SK-N-SH treated with all-trans-retinoic acid at 6 μM for 48 hours (cell line): Measurements from ENCODE around the gene GLI2.

ENCODE experiments used
- ARNTL ChIP-seq: fragments of 450-650 bp; formaldehyde crosslinking; IDR thresholded peaks from 2 replicates; pipeline ENCODE4 v1.5.0; 2020; ENCODE audit warnings: low read depth, mild to moderate bottlenecking, moderate library complexity, borderline replicate concordance
- OSR1 ChIP-seq: fragments of 250-450 bp; sonication (Bioruptor Pico); IDR thresholded peaks from 2 replicates; pipeline ENCODE4 v1.8.0; 2022; ENCODE audit warnings: moderate library complexity, mild to moderate bottlenecking, inconsistent platforms
- RARB ChIP-seq: fragments of 250-450 bp; sonication (Bioruptor Pico); IDR thresholded peaks from 2 replicates; pipeline ENCODE4 v1.8.0; 2021; ENCODE audit warnings: mild to moderate bottlenecking, moderate library complexity
- SNAI2 ChIP-seq: fragments of 250-450 bp; sonication (Bioruptor Pico); IDR thresholded peaks from 2 replicates; pipeline ENCODE4 v1.5.0; 2020; ENCODE audit warnings: mild to moderate bottlenecking, moderate library complexity
- TOX ChIP-seq: fragments of 250-450 bp; sonication (Bioruptor Pico); IDR thresholded peaks from 2 replicates; pipeline ENCODE4 v1.8.0; 2021; ENCODE audit warnings: mild to moderate bottlenecking, moderate library complexity, borderline replicate concordance
- ZC3H10 ChIP-seq: fragments of 250-450 bp; sonication (Bioruptor Pico); IDR thresholded peaks from 2 replicates; pipeline ENCODE4 v1.5.1; 2021; ENCODE audit warnings: mild to moderate bottlenecking, moderate library complexity
- ZFP3 ChIP-seq: fragments of 250-450 bp; sonication (Bioruptor Pico); IDR thresholded peaks from 2 replicates; pipeline ENCODE4 v1.5.0; 2020; ENCODE audit warnings: mild to moderate bottlenecking, moderate library complexity
- ZFP30 ChIP-seq: fragments of 450-650 bp; formaldehyde crosslinking; IDR thresholded peaks from 2 replicates; pipeline ENCODE4 v1.5.0; 2022; ENCODE audit warnings: mild to moderate bottlenecking, moderate library complexity
- ZNF8 ChIP-seq: fragments of 450-650 bp; formaldehyde crosslinking; IDR thresholded peaks from 2 replicates; pipeline ENCODE4 v1.5.0; 2020; ENCODE audit warnings: mild to moderate bottlenecking, moderate library complexity
- TF ChIP-seq, protein P1 (sequence below): fragments of 250-450 bp; sonication (Bioruptor Pico); IDR thresholded peaks from 2 replicates; pipeline ENCODE4 v1.8.0; 2020; ENCODE audit warnings: mild to moderate bottlenecking, moderate library complexity, borderline replicate concordance
- TF ChIP-seq, protein P2 (sequence below): fragments of 250-450 bp; sonication (Bioruptor Pico); IDR thresholded peaks from 2 replicates; pipeline ENCODE4 v1.8.0; 2021; ENCODE audit warnings: low read depth, mild to moderate bottlenecking, moderate library complexity, borderline replicate concordance
- TF ChIP-seq, protein P3 (sequence below): fragments of 250-450 bp; sonication (Bioruptor Pico); IDR thresholded peaks from 2 replicates; pipeline ENCODE4 v1.5.1; 2020; ENCODE audit warnings: low read depth, mild to moderate bottlenecking, moderate library complexity

DNA sequence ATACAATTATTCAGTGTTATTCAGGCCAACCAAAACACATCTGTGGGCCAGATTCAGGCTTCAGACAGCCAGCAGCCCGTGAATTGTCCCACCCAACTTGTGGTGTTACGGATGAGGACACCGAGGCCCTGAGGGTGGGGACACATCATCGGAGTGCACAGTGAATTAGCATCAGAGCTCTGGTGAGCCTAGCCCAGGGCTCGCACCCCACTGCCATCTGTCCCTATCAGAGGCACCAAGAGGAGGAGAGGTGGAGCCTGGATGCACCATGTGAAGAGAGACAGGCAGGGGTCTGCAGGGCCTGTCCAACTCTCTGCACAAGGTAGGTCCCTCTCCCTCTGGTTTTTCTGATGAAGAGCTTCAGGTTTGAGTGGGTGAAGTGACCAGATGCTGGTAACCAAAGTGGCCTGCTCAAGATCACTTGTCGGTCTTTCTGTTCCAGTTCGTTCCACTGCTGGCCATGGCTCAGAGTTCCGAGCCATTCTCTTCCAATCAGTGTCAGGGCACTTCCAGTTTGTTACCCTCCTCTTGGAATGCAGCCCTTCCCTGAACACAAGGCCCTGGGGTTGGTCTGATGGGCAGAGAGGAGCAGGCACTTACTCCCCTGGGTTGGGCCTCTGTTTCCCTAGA lies 14.8 kb upstream of the GLI2 start:
- TF ChIP-seq RARB (CRISPR knock-in tag) (no peak), SNAI2 (no peak), ZNF8 (CRISPR knock-in tag) (no peak), OSR1 (no peak), ARNTL (CRISPR knock-in tag) (no peak), ZFP3 (CRISPR knock-in tag) (no peak), ZC3H10 (CRISPR knock-in tag) (no peak), ZFP30 (CRISPR knock-in tag) (no peak), TOX (no peak)
- TF ChIP-seq, protein P1, sequence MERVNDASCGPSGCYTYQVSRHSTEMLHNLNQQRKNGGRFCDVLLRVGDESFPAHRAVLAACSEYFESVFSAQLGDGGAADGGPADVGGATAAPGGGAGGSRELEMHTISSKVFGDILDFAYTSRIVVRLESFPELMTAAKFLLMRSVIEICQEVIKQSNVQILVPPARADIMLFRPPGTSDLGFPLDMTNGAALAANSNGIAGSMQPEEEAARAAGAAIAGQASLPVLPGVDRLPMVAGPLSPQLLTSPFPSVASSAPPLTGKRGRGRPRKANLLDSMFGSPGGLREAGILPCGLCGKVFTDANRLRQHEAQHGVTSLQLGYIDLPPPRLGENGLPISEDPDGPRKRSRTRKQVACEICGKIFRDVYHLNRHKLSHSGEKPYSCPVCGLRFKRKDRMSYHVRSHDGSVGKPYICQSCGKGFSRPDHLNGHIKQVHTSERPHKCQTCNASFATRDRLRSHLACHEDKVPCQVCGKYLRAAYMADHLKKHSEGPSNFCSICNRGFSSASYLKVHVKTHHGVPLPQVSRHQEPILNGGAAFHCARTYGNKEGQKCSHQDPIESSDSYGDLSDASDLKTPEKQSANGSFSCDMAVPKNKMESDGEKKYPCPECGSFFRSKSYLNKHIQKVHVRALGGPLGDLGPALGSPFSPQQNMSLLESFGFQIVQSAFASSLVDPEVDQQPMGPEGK (CRISPR knock-in tag): no peak
- TF ChIP-seq, protein P2, sequence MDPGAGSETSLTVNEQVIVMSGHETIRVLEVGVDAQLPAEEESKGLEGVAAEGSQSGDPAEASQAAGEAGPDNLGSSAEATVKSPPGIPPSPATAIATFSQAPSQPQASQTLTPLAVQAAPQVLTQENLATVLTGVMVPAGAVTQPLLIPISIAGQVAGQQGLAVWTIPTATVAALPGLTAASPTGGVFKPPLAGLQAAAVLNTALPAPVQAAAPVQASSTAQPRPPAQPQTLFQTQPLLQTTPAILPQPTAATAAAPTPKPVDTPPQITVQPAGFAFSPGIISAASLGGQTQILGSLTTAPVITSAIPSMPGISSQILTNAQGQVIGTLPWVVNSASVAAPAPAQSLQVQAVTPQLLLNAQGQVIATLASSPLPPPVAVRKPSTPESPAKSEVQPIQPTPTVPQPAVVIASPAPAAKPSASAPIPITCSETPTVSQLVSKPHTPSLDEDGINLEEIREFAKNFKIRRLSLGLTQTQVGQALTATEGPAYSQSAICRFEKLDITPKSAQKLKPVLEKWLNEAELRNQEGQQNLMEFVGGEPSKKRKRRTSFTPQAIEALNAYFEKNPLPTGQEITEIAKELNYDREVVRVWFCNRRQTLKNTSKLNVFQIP (CRISPR knock-in tag): no peak
- TF ChIP-seq, protein P3, sequence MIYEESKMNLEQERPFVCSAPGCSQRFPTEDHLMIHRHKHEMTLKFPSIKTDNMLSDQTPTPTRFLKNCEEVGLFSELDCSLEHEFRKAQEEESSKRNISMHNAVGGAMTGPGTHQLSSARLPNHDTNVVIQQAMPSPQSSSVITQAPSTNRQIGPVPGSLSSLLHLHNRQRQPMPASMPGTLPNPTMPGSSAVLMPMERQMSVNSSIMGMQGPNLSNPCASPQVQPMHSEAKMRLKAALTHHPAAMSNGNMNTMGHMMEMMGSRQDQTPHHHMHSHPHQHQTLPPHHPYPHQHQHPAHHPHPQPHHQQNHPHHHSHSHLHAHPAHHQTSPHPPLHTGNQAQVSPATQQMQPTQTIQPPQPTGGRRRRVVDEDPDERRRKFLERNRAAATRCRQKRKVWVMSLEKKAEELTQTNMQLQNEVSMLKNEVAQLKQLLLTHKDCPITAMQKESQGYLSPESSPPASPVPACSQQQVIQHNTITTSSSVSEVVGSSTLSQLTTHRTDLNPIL (CRISPR knock-in tag): no peak
